Kidney capillary endothelial cell (primary cell): ENCODE measurements around the gene BSCL2.
"Not testable (repeated sequence)": the region's sequence is repeated elsewhere in the genome, so short reads cannot be mapped to it uniquely, and the experiment has no call there.

Experiments
- DNase-seq: peaks from one replicate; pipeline ENCODE4 v3.0.0-alpha.2; 2018; ENCODE audit warnings: low spot score

Gene BSCL2

DNA sequence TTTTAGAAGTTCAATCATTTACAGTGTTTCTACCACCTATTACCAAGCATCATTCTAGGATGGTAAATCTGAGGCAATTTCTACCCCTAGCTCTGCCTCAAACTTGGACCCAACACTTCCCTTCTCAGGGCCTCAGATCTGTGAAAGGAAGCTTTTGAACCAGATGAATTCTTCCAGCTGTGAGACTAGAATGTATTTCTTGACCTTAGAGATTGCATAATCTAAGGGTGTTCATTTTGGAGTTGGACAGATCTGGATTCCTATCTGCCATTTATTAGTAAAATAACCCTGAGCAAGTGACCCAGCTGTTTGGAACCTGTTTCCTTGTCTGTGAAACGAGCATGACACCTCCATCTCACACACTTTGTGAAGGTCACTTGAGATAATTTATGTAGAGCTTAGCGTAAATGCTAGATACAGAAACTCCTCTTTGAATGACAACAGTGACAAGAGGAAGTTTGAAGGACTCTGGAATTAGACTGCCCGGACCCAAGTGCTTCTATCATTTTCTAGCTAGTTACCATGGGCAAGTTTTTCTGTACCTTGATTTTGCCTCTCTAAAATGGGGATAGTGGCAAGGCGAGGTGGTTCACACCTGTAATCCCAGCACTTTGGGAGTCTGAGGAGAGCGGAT, 50.3 kb downstream of the BSCL2 start:
- DNase-seq = no peak

- DNase-seq = no peak
Measured at GRCh38 chr11:62654297-62654696, 52.9 kb downstream of the BSCL2 start.

DNA sequence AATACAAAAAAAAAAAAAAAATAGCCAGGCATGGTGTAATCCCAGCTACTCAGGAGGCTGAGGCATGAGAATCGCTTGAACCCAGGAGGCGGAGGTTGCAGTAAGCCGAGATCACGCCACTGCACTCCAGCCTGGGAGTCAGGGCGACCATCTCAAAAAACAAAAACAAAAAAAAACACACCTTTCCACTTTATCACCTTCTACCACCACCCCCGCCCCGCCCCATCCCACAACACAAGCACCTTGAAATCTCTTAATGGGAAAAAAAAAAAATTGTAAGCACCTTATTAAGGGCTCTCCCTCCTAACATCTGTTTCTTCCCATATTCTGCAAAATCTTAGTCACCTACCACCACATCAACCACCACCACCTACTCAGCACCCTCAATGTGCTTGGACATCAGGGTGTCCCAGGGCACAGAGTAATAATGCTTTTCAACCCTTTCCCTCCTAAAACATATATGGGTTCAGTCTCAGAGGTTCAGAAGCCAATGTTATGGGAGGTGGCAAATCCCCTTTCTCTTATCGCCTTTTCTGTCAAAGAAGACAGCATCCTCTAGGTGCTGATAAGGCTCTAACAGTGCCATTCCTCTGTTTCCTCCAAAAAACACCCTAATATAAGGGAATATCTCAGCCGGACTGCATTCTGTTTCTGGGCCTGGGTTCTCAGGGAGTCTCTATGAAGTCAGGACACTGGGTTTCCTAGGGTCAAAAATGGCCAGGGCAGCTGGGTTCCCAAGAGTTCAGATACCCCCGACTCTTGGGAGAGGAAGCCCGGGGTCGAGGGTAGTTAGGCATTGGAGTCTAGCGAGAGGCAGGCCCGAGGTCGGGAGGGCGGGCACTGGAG, 54.8 kb downstream of the BSCL2 start:
- DNase-seq = no peak

- not testable (repeated sequence) for DNase-seq
Measured at GRCh38 chr11:62650283-62650682, 56.9 kb downstream of the BSCL2 start.

DNA sequence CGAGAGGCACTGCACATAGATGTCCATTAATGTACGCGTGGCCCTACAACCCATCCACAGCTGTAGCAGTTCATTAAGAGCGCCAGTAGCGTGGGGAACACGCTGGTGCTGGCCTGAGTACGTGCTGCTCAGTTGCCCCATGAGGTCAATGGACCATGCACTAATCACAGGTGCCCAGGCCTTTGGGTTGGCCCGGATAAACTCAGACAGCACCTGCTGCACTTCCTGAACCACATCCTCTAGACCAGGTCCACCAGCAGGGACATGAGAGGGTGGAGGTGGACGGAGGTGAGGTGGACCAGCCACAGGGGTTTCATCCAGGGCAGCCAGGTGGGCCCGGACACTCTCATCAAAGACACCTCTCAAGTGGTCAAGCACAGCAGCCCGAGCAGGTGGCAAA, 57.7 kb downstream of the BSCL2 start:
- DNase-seq = no peak

GRCh38 chr11:62648967-62649364, 58.3 kb downstream of the BSCL2 start:
- no peak for DNase-seq

DNA sequence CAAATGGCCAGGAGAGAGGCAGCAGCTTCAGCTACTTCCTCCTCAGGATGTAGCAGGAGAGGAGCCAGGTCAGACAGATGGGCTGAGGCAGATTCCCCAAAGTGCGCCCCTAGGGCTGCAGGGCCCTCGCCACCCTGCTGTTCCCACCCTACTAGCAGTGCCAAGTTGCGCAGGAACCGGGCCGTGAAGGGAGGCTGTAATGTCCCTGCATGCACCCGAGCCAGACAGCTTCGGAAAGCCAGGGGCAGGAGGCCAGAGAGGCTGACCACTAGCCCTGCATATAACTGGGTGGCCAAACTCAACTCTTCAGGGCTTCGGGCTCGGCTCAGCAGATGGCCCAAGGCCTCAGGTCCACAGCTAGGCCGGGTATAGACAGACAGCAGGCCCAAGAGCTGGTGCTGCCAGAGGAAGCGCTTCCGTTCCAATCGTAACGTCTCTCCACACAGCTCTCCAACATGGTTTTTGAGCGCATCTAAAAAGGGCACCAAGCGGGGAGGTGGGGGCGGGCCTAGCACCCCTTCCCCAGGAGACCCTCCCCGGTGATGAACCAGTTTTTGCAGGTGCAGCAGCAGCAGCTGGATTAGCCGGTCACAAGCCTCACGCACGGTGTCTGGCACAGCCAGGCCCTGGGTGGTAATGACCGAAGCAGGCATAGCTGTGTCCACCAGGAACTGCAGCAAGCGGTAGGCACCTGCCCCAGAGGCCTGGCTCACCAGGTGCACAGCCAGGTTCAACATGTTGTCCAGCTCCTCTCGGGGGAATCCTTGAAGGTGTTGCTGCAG, 58.8 kb downstream of the BSCL2 start:
- no peak for DNase-seq

DNA sequence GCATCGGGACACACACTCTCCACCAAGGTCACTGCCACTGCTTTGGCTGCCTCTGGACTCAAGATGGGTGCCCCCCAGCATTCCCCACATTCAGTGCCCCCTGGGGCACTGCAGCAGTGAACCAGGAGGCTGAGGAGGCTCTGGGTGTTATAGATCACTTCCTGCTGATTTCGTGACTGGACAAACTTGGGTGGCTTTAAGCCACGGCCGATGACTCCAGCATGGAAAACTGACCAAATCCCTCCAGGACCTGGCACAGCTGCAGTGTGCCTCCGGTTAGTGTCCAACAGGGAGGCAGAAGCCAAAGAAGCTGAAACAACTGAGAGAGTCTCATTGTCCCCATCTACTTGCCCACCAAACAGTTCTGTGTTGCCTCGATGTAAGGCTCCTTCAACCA, 59.6 kb downstream of the BSCL2 start:
- no peak for DNase-seq

DNA sequence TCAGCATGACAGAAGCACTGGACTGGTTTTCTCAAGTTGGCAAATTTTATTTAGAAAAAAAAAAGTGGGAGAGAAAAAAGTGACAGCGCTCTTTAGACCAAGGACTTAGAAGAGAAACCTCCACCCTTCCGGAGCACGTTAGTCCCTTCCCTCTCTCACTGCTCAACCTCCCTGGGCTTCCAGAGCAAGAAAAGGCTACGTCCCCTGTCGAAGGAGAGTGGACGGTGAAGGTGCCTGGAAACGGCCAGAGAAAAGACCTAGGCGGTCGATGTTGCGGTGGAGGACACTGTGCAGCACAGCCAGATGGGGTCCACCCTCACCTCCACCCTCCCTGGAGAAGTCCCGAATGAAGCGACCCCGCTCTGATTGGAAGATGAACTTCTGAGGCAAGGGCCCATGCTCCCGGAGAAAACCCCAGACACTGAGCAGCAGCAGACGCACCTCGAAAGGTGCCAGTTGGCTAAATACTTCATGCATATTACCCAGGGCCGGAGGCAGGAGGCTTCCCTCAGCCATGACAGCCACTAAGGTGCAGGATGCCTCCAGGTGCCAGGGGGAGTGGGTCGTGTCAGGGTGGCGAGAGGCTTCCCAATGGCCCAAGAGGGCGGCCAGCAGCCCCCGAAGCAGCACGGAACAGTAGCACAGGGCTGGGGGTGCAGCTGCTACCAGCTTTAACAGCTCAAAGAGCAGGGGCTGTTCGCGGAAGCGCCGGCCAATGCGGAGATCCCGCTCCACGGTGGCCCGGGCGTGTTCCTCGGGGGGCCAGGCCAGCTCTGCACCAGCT, 60.2 kb downstream of the BSCL2 start:
- no peak for DNase-seq

- DNase-seq = peak; percentile 98
Measured at GRCh38 chr11:62645946-62646824, 61.0 kb downstream of the BSCL2 start, which contains the start of gene GANAB. Gene GANAB, minus strand, starts transcription at chr11:62646613. Its CDS starts 14 bp downstream, at chr11:62646599.

DNA sequence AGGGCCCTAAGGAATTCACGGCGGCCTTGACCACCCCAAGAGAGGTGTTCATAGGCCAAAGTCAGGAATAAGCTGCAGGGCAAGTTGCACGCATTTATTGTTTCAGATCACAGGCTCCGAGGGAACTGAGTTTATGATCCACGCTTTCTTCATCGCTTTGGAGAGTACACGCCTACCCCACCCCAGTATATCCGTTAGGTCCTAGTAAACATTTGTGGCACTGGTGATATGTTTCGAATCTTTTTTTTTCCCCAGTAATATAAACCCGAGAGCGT, 61.6 kb downstream of the BSCL2 start:
- DNase-seq = no peak

- DNase-seq = no peak
Measured at GRCh38 chr11:62644220-62644619, 63.0 kb downstream of the BSCL2 start.
